ENCODE measurements around the gene TMED4.
"Not testable (repeated sequence)": the region's sequence is repeated elsewhere in the genome, so short reads cannot be mapped to it uniquely, and the experiment has no call there.

The TMED4 gene

GRCh38 chr7:44607141-44608068 lies 25.4 kb upstream of the TMED4 start:
- no peak for DNase-seq

- DNase-seq: peak; percentile 98
Measured at GRCh38 chr7:44606341-44607140, 24.5 kb upstream of the TMED4 start, which contains the start of gene OGDH. OGDH (plus strand) TSS chr7:44606627; CDS start chr7:44624344, 17,717 bp downstream.

- no peak for DNase-seq
Measured at GRCh38 chr7:44604941-44605340, 22.9 kb upstream of the TMED4 start.

- no peak for DNase-seq
Measured at GRCh38 chr7:44603193-44603592, 21.2 kb upstream of the TMED4 start.

- DNase-seq: no peak
Measured at GRCh38 chr7:44602576-44602910, 20.5 kb upstream of the TMED4 start.

GRCh38 chr7:44599222-44599621 lies 17.2 kb upstream of the TMED4 start:
- DNase-seq: no peak

- DNase-seq: not testable (repeated sequence)
Measured at GRCh38 chr7:44597181-44597580, 15.2 kb upstream of the TMED4 start.

GRCh38 chr7:44595934-44596635 lies 14.1 kb upstream of the TMED4 start:
- DNase-seq: peak; percentile 23

GRCh38 chr7:44590910-44591309 lies 8.9 kb upstream of the TMED4 start:
- DNase-seq: no peak

- DNase-seq: peak; percentile 62
Measured at GRCh38 chr7:44587843-44588711, 6.0 kb upstream of the TMED4 start.

- no peak for DNase-seq
Measured at GRCh38 chr7:44583146-44583865, 1.3 kb upstream of the TMED4 start.

GRCh38 chr7:44580945-44581878 lies 819 bp downstream of the TMED4 start:
- DNase-seq: no peak

GRCh38 chr7:44576228-44576627 lies 5.8 kb downstream of the TMED4 start:
- no peak for DNase-seq

- DNase-seq: no peak
Measured at GRCh38 chr7:44575054-44575453, 7.0 kb downstream of the TMED4 start.

GRCh38 chr7:44574287-44574872 lies 7.7 kb downstream of the TMED4 start:
- DNase-seq: no peak

- DNase-seq: peak; percentile 91
Measured at GRCh38 chr7:44573464-44574286, 8.4 kb downstream of the TMED4 start, which contains the start of gene DDX56. DDX56 (minus strand) TSS chr7:44573908; CDS start chr7:44573895, 13 bp downstream.

GRCh38 chr7:44572771-44573170 lies 9.3 kb downstream of the TMED4 start:
- DNase-seq: no peak

- DNase-seq: no peak
Measured at GRCh38 chr7:44569959-44570358, 12.1 kb downstream of the TMED4 start.

Measured in fibroblast of skin of right quadriceps (primary cell).